AG04450 (cell line): Measurements from ENCODE around the gene CAPZA1. TPM values are rescaled to one million over a fixed set of nuclear protein-coding genes. Genes with fewer than 3 reads are reported as not detected.
"Not testable (repeated sequence)": the region's sequence is repeated elsewhere in the genome, so short reads cannot be mapped to it uniquely, and the experiment has no call there.

ENCODE experiments used
- CTCF ChIA-PET: fragments of 300-600, 350-600 bp; formaldehyde crosslinking; extraction: SDS; loops from one replicate; lab custom pipeline; 2022; ENCODE audit warnings: antibody characterized with exemption, inconsistent platforms; lab: Charles Lee
- POLR2A ChIA-PET: fragments of 350-600 bp; formaldehyde crosslinking; extraction: SDS; loops from one replicate; lab custom pipeline; 2021; ENCODE audit warnings: antibody characterized with exemption, inconsistent platforms; lab: Yijun Ruan, JAX
- DNase-seq: peaks from one replicate; pipeline ENCODE4 v3.0.0-alpha.2; 2011; ENCODE audit warnings: low read depth, low spot score
- H3K27ac ChIP-seq: one replicate; pipeline ENCODE4 v1.5.1; 2012; ENCODE audit warnings: low read depth, low read length, control low read depth
- H3K27me3 ChIP-seq: one replicate; pipeline ENCODE4 v1.6.0; 2012; ENCODE audit warnings: low read length; ENCODE audit not compliant: control insufficient read depth, insufficient read depth
- H3K4me3 ChIP-seq: 2 replicates; pipeline ENCODE4 v1.5.1; 2011; ENCODE audit warnings: mild to moderate bottlenecking, low read depth, low read length, control low read depth
- H3K9me3 ChIP-seq: 2 replicates; pipeline ENCODE4 v1.5.1; 2012; ENCODE audit warnings: low read length; ENCODE audit not compliant: control insufficient read depth, insufficient read depth
- CTCF ChIP-seq: IDR thresholded peaks from 2 replicates; pipeline ENCODE4 v1.5.1; 2011; ENCODE audit warnings: low read depth, low read length, control low read depth, inconsistent platforms
- polyA plus RNA-seq: library from polyadenylated mRNA; depleted of rRNA; stranded (reverse); fragments of >200 nt; gene quantifications from 2 replicates; pipeline ENCODE4 v1.2.3, GENCODE V29; 2011

CAPZA1 gene
- polyA plus RNA-seq, 1 experiment = 273 TPM

- TF ChIP-seq CTCF = no peak
- no peaks in the 10 kb centered on the region for H3K27me3 ChIP-seq
- ChIA-PET CTCF (interaction anchor here (0.6 to 0.7 kb wide), 2 partner anchors 256 to 461 kb away, joined by 4 read pairs; no protein-coding TSS in a partner anchor), POLR2A (no interaction called here)
- H3K27ac ChIP-seq = no peak overlapping the region
- DNase-seq = no peak
- H3K4me3 ChIP-seq = no peak overlapping the region
- H3K9me3 ChIP-seq = no peaks in the 10 kb centered on the region
Observed at GRCh38 chr1:112634367-112634766, 14.7 kb downstream of the CAPZA1 start.

- Histone ChIP-seq H3K27me3 (no peaks in the 10 kb centered on the region), H3K9me3 (no peaks in the 10 kb centered on the region), H3K27ac (no peak overlapping the region), H3K4me3 (no peak overlapping the region)
- no peak for DNase-seq
- CTCF ChIA-PET = interaction anchor here (1.3 to 2.1 kb wide), 2 partner anchors 37 to 134 kb away, joined by 3 to 5 read pairs; no protein-coding TSS in a partner anchor
- POLR2A ChIA-PET = no interaction called here
- TF ChIP-seq CTCF = no peak
Observed at GRCh38 chr1:112636056-112636455, 16.4 kb downstream of the CAPZA1 start.

- H3K27me3 ChIP-seq = no peaks in the 10 kb centered on the region
- H3K4me3 ChIP-seq = no peak overlapping the region
- H3K9me3 ChIP-seq = no peaks in the 10 kb centered on the region
- TF ChIP-seq CTCF = no peak
- CTCF ChIA-PET = interaction anchor here (1.0 to 2.1 kb wide), 4 partner anchors 23 to 134 kb away, joined by 3 to 5 read pairs (median 4); partner anchors contain the start of gene MOV10
- H3K27ac ChIP-seq = no peak overlapping the region
- POLR2A ChIA-PET = interaction anchor here (0.8 to 1.0 kb wide), 2 partner anchors 12 to 39 kb away, joined by 3 to 5 read pairs; no protein-coding TSS in a partner anchor
- no peak for DNase-seq
Observed at GRCh38 chr1:112636597-112637253, 17.1 kb downstream of the CAPZA1 start.

GRCh38 chr1:112637254-112638109, 17.9 kb downstream of the CAPZA1 start:
- no peak for DNase-seq
- POLR2A ChIA-PET = interaction anchor here (0.8 to 1.0 kb wide), 2 partner anchors 11 to 38 kb away, joined by 3 to 5 read pairs; no protein-coding TSS in a partner anchor
- Histone ChIP-seq H3K27ac (no peak overlapping the region), H3K4me3 (no peak overlapping the region), H3K27me3 (no peaks in the 10 kb centered on the region), H3K9me3 (no peaks in the 10 kb centered on the region)
- CTCF ChIA-PET = interaction anchor here (1.0 to 2.1 kb wide), 4 partner anchors 23 to 135 kb away, joined by 3 to 5 read pairs (median 4); partner anchors contain the start of gene MOV10
- TF ChIP-seq CTCF = no peak

- Histone ChIP-seq H3K4me3 (no peak overlapping the region), H3K9me3 (no peaks in the 10 kb centered on the region), H3K27ac (no peak overlapping the region), H3K27me3 (no peaks in the 10 kb centered on the region)
- CTCF ChIA-PET = interaction anchor here (1.0 to 1.6 kb wide), 2 partner anchors 24 to 36 kb away, joined by 4 read pairs; partner anchors contain the start of gene MOV10
- POLR2A ChIA-PET = no interaction called here
- no peak for TF ChIP-seq CTCF
- no peak for DNase-seq
Observed at GRCh38 chr1:112638110-112638428, 18.4 kb downstream of the CAPZA1 start.

- H3K4me3 ChIP-seq, H3K9me3 ChIP-seq, CTCF ChIA-PET, DNase-seq, H3K27me3 ChIP-seq, POLR2A ChIA-PET, H3K27ac ChIP-seq: not testable (repeated sequence)
Observed at GRCh38 chr1:112640437-112640836, 20.8 kb downstream of the CAPZA1 start.
